HepG2 (cell line): ENCODE data around the gene OR4K2.

ENCODE experiments used
- ELF4 ChIP-seq: sonication (generic); formaldehyde crosslinking; IDR thresholded peaks from 2 replicates; pipeline ENCODE4 v1.5.0; 2020; ENCODE audit warnings: missing genetic modification reagents, mild to moderate bottlenecking, moderate library complexity, borderline replicate concordance
- ESRRA ChIP-seq: sonication (generic); formaldehyde crosslinking; IDR thresholded peaks from 2 replicates; pipeline ENCODE4 v1.5.1; 2020; ENCODE audit warnings: mild to moderate bottlenecking, low read depth, missing genetic modification reagents
- NRL ChIP-seq: sonication (generic); formaldehyde crosslinking; IDR thresholded peaks from 2 replicates; pipeline ENCODE4 v1.5.0; 2020; ENCODE audit warnings: missing genetic modification reagents, mild to moderate bottlenecking, moderate library complexity, borderline replicate concordance
- POLR2A ChIP-seq, 2 experiments: IDR thresholded peaks; 2 replicates each; pipeline ENCODE4 v1.6.1; 2011; ENCODE audit warnings: low read depth in 2 of 2, low read length in 2 of 2, mild to moderate bottlenecking in 1 of 2, moderate library complexity in 1 of 2; ENCODE audit not compliant: insufficient read depth in 1 of 2
- ZNF777 ChIP-seq: sonication (generic); formaldehyde crosslinking; IDR thresholded peaks from 2 replicates; pipeline ENCODE4 v1.4.0; 2020; ENCODE audit warnings: missing genetic modification reagents
- TF ChIP-seq, protein P1 (sequence below): sonication (generic); formaldehyde crosslinking; IDR thresholded peaks from 2 replicates; pipeline ENCODE4 v1.4.0; 2020; ENCODE audit warnings: missing genetic modification reagents

DNA sequence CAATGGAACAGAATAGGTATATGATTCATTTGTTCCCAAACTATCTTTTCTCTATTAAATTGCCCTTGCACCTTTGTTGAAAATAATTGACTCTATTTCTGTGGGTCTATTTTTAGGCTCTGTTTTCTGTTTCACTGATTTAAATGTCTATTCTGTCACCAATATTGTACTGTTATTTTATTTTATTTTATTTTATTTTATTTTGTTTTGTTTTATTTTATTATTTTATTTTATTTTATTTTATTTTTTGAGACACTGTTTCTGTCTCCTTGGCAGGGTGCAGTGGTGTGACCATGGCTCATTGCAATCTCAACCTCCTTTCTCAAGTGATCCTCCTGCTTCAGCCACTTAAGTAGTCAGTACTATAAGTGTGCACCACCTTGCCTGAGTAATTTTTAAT lies 36.5 kb upstream of the OR4K2 start:
- TF ChIP-seq POLR2A (IDR thresholded peaks at IDR 0.05; ENCODE audit: insufficient read depth in 1 of 2, low read depth in 2 of 2, low read length in 2 of 2) (no peak), ZNF777 (CRISPR knock-in tag) (no peak), ESRRA (no peak), ELF4 (CRISPR knock-in tag) (no peak), NRL (no peak)
- TF ChIP-seq, protein P1, sequence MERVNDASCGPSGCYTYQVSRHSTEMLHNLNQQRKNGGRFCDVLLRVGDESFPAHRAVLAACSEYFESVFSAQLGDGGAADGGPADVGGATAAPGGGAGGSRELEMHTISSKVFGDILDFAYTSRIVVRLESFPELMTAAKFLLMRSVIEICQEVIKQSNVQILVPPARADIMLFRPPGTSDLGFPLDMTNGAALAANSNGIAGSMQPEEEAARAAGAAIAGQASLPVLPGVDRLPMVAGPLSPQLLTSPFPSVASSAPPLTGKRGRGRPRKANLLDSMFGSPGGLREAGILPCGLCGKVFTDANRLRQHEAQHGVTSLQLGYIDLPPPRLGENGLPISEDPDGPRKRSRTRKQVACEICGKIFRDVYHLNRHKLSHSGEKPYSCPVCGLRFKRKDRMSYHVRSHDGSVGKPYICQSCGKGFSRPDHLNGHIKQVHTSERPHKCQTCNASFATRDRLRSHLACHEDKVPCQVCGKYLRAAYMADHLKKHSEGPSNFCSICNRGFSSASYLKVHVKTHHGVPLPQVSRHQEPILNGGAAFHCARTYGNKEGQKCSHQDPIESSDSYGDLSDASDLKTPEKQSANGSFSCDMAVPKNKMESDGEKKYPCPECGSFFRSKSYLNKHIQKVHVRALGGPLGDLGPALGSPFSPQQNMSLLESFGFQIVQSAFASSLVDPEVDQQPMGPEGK = no peak
